Calu3 (cell line): ENCODE results near the gene ZNF200. TPM values are rescaled to one million over a fixed set of nuclear protein-coding genes. Genes with fewer than 3 reads are reported as not detected.

Experiments
- BruUV-seq: library from RNA; stranded (reverse); fragments of 400-500 nt; replicated peaks from 2 replicates; lab custom pipeline; 2021; lab: Mats Ljungman, UMichigan
- CTCF ChIA-PET: fragments of 300-600 bp; sonication (Branson Sonifier 250); formaldehyde crosslinking; loops from one replicate; lab custom pipeline; 2022; ENCODE audit warnings: antibody characterized with exemption; lab: Charles Lee
- DNase-seq: peaks from one replicate; pipeline ENCODE4 v3.0.0; 2022
- H3K27ac Mint-ChIP-seq: one replicate; pipeline ENCODE4 v1.8.0; 2022; ENCODE audit warnings: mixed read lengths; ENCODE audit not compliant: unreplicated experiment
- H3K27me3 Mint-ChIP-seq: one replicate; pipeline ENCODE4 v1.8.0; 2022; ENCODE audit warnings: mixed read lengths; ENCODE audit not compliant: unreplicated experiment
- H3K36me3 Mint-ChIP-seq: one replicate; pipeline ENCODE4 v1.8.0; 2022; ENCODE audit warnings: mild to moderate bottlenecking, moderate library complexity, mixed read lengths; ENCODE audit not compliant: insufficient read depth, unreplicated experiment
- H3K4me1 Mint-ChIP-seq: one replicate; pipeline ENCODE4 v1.8.0; 2022; ENCODE audit warnings: mild to moderate bottlenecking, low read depth, mixed read lengths; ENCODE audit not compliant: unreplicated experiment
- H3K4me3 Mint-ChIP-seq: one replicate; pipeline ENCODE4 v1.8.0; 2022; ENCODE audit warnings: mild to moderate bottlenecking, low read depth, moderate library complexity, mixed read lengths; ENCODE audit not compliant: unreplicated experiment
- H3K9me3 Mint-ChIP-seq: one replicate; pipeline ENCODE4 v1.8.0; 2022; ENCODE audit warnings: low read depth, mixed read lengths; ENCODE audit not compliant: unreplicated experiment
- CTCF ChIP-seq: fragments of 200-600 bp; IDR thresholded peaks from one replicate; pipeline ENCODE4 v1.8.0; 2022; ENCODE audit warnings: antibody characterized with exemption; ENCODE audit not compliant: unreplicated experiment
- intact Hi-C: fragments of 100-400 bp; cut with micrococcal nuclease; formaldehyde crosslinking; loops from one replicate; pipeline ENCODE4 v1.10.0; 2022; ENCODE audit not compliant: unreplicated experiment
- total RNA-seq: library from RNA; stranded (reverse); gene quantifications from 2 replicates; pipeline ENCODE4 v1.2.3, GENCODE V29; 2022

ZNF200 gene
- total RNA-seq, 1 experiment from 2014 or later: 12.7 TPM

GRCh38 chr16:3282103-3282729 lies 47.3 kb upstream of the ZNF200 start:
- DNase-seq: peak; percentile 61
- BruUV-seq: no TSS peak
- Mint-ChIP-seq H3K4me1 (peaks cover 10% of the 10 kb centered on the region), H3K4me3 (peak overlapping the region; percentile 90), H3K27me3 (peaks cover 18% of the 10 kb centered on the region), H3K9me3 (no peaks in the 10 kb centered on the region), H3K36me3 (peaks cover 51% of the 10 kb centered on the region), H3K27ac (peak overlapping the region; percentile 95)
- CTCF ChIA-PET: interaction anchor here (0.9 to 1.3 kb wide), 6 partner anchors 10 to 251 kb away, joined by 3 to 5 read pairs (median 4); no protein-coding TSS in a partner anchor
- no peak for TF ChIP-seq CTCF
- intact Hi-C loops: loop anchor here (10.0 kb wide), 1 partner anchor 223 kb away; the partner anchor contains the start of gene CLUAP1

DNA sequence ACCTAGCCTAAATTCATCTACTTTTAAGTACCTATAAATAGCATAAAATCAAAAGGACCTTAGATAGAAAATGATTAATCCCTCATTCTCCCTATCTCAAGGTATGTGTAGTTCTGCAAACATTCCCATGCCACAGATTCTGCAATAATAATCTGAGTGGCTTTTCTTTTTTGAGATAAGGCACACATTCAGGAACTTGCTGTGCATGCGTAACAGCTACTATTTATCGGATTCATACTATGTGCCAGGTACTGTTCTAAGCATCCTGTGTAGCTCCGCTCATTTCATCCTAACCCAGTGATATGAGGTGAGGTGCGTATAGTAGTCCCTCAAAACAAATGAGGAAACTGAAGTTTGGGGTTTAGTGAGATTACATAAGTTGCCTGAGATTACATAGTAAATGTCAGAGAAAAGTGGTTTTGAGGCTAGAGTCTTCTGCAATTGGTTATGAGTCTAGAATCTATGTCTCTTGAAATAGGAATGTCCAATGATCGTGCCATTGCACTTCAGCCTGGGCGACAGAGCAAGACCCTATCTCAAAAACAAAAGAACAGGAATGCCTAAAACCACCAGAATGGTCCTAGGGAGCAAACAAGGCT lies 46.4 kb upstream of the ZNF200 start:
- BruUV-seq: no TSS peak
- CTCF ChIA-PET: interaction anchor here (0.5 kb wide), 1 partner anchor 152 kb away, joined by 5 read pairs; no protein-coding TSS in a partner anchor
- H3K27ac Mint-ChIP-seq: no peak overlapping the region

DNA sequence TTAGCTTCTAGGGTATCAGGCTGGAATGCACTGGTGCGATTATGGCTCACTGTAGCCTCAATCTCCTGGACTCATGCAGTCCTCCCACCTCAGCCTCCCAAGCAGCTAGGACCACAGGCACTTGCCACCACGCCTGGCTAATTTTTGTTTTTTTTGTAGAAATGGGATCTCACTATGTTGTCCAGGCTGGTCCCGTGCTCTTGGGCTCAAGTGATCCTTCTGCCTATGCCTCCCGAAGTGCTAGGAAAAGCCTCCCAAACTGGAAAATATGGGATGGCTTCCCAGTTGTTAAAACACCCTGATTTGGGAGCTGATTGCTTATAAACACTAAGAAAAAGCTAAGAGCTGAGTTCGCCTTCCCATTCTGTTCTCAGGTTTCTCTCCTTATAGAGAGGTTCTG lies 41.7 kb upstream of the ZNF200 start:
- no peak for TF ChIP-seq CTCF
- H3K27me3 Mint-ChIP-seq: peaks cover 54% of the 10 kb centered on the region
- H3K9me3 Mint-ChIP-seq: no peaks in the 10 kb centered on the region
- CTCF ChIA-PET: no interaction called here
- H3K4me1 Mint-ChIP-seq: no peaks in the 10 kb centered on the region
- no TSS peak for BruUV-seq
- no peaks in the 10 kb centered on the region for H3K36me3 Mint-ChIP-seq
- no peak overlapping the region for H3K27ac Mint-ChIP-seq
- intact Hi-C loops: no loop called here
- no peak for DNase-seq
- H3K4me3 Mint-ChIP-seq: no peak overlapping the region

More for the DNA sequence above, 46.4 kb upstream of the ZNF200 start:
- peaks cover 10% of the 10 kb centered on the region for H3K4me1 Mint-ChIP-seq
- H3K36me3 Mint-ChIP-seq: peaks cover 45% of the 10 kb centered on the region
- intact Hi-C loops: loop anchor here (10.0 kb wide), 1 partner anchor 223 kb away; the partner anchor contains the start of gene CLUAP1
- TF ChIP-seq CTCF: no peak
- no peak for DNase-seq
- peaks cover 27% of the 10 kb centered on the region for H3K27me3 Mint-ChIP-seq
- H3K9me3 Mint-ChIP-seq: no peaks in the 10 kb centered on the region
- peak overlapping the region; percentile 90 for H3K4me3 Mint-ChIP-seq

GRCh38 chr16:3274947-3275346 lies 40.0 kb upstream of the ZNF200 start:
- Mint-ChIP-seq H3K9me3 (peaks cover 2% of the 10 kb centered on the region), H3K36me3 (no peaks in the 10 kb centered on the region), H3K4me3 (no peak overlapping the region), H3K4me1 (no peaks in the 10 kb centered on the region), H3K27ac (no peak overlapping the region), H3K27me3 (peaks cover 54% of the 10 kb centered on the region)
- intact Hi-C loops: no loop called here
- BruUV-seq: no TSS peak
- CTCF ChIA-PET: no interaction called here
- TF ChIP-seq CTCF: no peak
- DNase-seq: no peak
